ENCODE results near the gene FKBP2. TPM values are rescaled to one million over a fixed set of nuclear protein-coding genes. Genes with fewer than 3 reads are reported as not detected.
A peak's percentile ranks its signal among the peaks of the same experiment; 100 is the strongest.
"Not testable (repeated sequence)": the region's sequence is repeated elsewhere in the genome, so short reads cannot be mapped to it uniquely, and the experiment has no call there.

Gene FKBP2
- polyA plus RNA-seq, 3 donors: 74.5 to 111 (median 102) TPM

GRCh38 chr11:64241491-64242374 lies 838 bp downstream of the FKBP2 start:
- peak in 3 of 11 donors; percentile 97 to 99 (median 97) for DNase-seq (ENCODE audit: extremely low read depth in 1 of 11, low read depth in 9 of 11, low spot score in 4 of 11)

GRCh38 chr11:64243236-64243854 lies 2.5 kb downstream of the FKBP2 start:
- DNase-seq (ENCODE audit: extremely low read depth in 1 of 11, low read depth in 9 of 11, low spot score in 4 of 11): no peak

GRCh38 chr11:64244107-64244506 lies 3.2 kb downstream of the FKBP2 start:
- no peak for DNase-seq (ENCODE audit: extremely low read depth in 1 of 11, low read depth in 9 of 11, low spot score in 4 of 11)

GRCh38 chr11:64244966-64245365 lies 4.1 kb downstream of the FKBP2 start:
- DNase-seq (ENCODE audit: extremely low read depth in 1 of 11, low read depth in 9 of 11, low spot score in 4 of 11): no peak

- no peak for DNase-seq (ENCODE audit: extremely low read depth in 1 of 11, low read depth in 9 of 11, low spot score in 4 of 11)
These were observed 4.5 kb downstream of the FKBP2 start for GRCh38 chr11:64245401-64245796.

- DNase-seq (ENCODE audit: extremely low read depth in 1 of 11, low read depth in 9 of 11, low spot score in 4 of 11): no peak
These were observed 5.1 kb downstream of the FKBP2 start for GRCh38 chr11:64245797-64246620.

- DNase-seq (ENCODE audit: extremely low read depth in 1 of 11, low read depth in 9 of 11, low spot score in 4 of 11): not testable (repeated sequence)
These were observed 5.7 kb downstream of the FKBP2 start for GRCh38 chr11:64246621-64246870.

GRCh38 chr11:64246871-64247728 lies 6.2 kb downstream of the FKBP2 start, which contains the start of gene PPP1R14B:
Gene PPP1R14B, minus strand, starts transcription at chr11:64246943. Its CDS starts 270 bp downstream, at chr11:64246673.
- peak in 3 of 11 donors; percentile 74 to 80 (median 79) for DNase-seq (ENCODE audit: extremely low read depth in 1 of 11, low read depth in 9 of 11, low spot score in 4 of 11)

- DNase-seq (ENCODE audit: extremely low read depth in 1 of 11, low read depth in 9 of 11, low spot score in 4 of 11): no peak
These were observed 7.0 kb downstream of the FKBP2 start for GRCh38 chr11:64247729-64248531.

- DNase-seq (ENCODE audit: extremely low read depth in 1 of 11, low read depth in 9 of 11, low spot score in 4 of 11): no peak
These were observed 7.7 kb downstream of the FKBP2 start for GRCh38 chr11:64248578-64248977.

- no peak for DNase-seq (ENCODE audit: extremely low read depth in 1 of 11, low read depth in 9 of 11, low spot score in 4 of 11)
These were observed 8.1 kb downstream of the FKBP2 start for GRCh38 chr11:64249038-64249437.

GRCh38 chr11:64249563-64250414 lies 8.9 kb downstream of the FKBP2 start:
- DNase-seq (ENCODE audit: extremely low read depth in 1 of 11, low read depth in 9 of 11, low spot score in 4 of 11): no peak

GRCh38 chr11:64250415-64251015 lies 9.6 kb downstream of the FKBP2 start:
- DNase-seq (ENCODE audit: extremely low read depth in 1 of 11, low read depth in 9 of 11, low spot score in 4 of 11): no peak

- no peak for DNase-seq (ENCODE audit: extremely low read depth in 1 of 11, low read depth in 9 of 11, low spot score in 4 of 11)
These were observed 10.3 kb downstream of the FKBP2 start, which contains the start of gene PLCB3 for GRCh38 chr11:64251016-64251752. Gene PLCB3, plus strand, starts transcription at chr11:64251530. Its CDS starts 120 bp downstream, at chr11:64251650.

GRCh38 chr11:64251753-64252002 lies 10.8 kb downstream of the FKBP2 start:
- DNase-seq (ENCODE audit: extremely low read depth in 1 of 11, low read depth in 9 of 11, low spot score in 4 of 11): no peak
